Measurements from ENCODE around the gene OTOG. TPM values are rescaled to one million over a fixed set of nuclear protein-coding genes. Genes with fewer than 3 reads are reported as not detected.
"Not testable (repeated sequence)": the region's sequence is repeated elsewhere in the genome, so short reads cannot be mapped to it uniquely, and the experiment has no call there.

OTOG gene
- total and polyA plus RNA-seq, 3 experiments from 2014 or later: not detected

DNA sequence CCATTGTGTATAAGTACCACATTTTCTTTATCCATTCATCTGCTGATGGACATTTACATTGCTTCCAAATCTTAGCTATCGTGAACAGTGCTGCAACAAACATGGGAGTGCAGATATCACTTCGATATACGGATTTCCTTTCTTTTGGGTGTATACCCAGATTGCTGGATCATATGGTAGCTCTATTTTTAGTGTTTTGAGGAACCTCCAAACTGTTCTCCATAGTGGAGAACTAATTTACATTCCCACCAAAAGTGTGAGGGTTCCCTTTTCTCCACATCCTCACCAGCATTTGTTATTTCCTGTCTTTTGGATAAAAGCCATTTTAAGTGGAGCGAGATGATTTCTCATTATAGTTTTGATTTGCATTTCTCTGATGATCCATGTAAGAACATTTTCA is 75.7 kb downstream of the OTOG start:
- H3K4me1 ChIP-seq (ENCODE audit: insufficient read depth, low read length); H3K27me3 ChIP-seq (ENCODE audit: insufficient read depth, low read length, poor library complexity, severe bottlenecking); H3K27ac ChIP-seq (ENCODE audit: low read depth, low read length); DNase-seq; H3K9me3 ChIP-seq (ENCODE audit: low read length); CTCF ChIA-PET; H3K4me1 Mint-ChIP-seq; H3K4me3 ChIP-seq (ENCODE audit: low read length); H3K36me3 ChIP-seq (ENCODE audit: insufficient read depth, low read length); H3K27ac Mint-ChIP-seq; H3K4me3 Mint-ChIP-seq; H3K36me3 Mint-ChIP-seq; POLR2A ChIA-PET: not testable (repeated sequence)
- H3K9me3 Mint-ChIP-seq: peaks cover 4 to 23% (median 13%) of the 10 kb centered on the region in 5 donors
- peaks cover 17 to 67% of the 10 kb centered on the region in 2 donors for H3K27me3 Mint-ChIP-seq

DNA sequence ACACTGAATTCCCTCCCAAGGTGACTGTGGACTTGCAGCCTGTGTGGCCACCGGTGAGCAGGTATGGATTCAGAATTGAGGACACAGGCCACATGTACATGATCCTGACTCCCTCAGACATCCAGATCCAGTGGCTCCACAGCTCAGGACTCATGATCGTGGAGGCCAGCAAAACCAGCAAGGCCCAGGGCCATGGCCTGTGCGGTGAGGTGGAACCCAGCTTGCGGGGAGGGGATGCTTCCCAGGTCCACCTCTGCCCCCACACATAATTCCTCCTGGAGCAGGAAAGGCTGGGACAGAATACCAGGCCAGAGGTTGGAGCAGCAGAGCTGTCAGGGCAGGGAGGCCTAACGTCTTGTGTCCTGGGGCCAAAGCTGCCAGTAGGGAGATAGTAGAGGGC is 82.1 kb downstream of the OTOG start:
- no peaks in the 10 kb centered on the region for H3K4me1 ChIP-seq (ENCODE audit: insufficient read depth, low read length)
- peaks cover 11% of the 10 kb centered on the region for H3K27me3 ChIP-seq (ENCODE audit: insufficient read depth, low read length, poor library complexity, severe bottlenecking)
- no peaks in the 10 kb centered on the region for H3K36me3 Mint-ChIP-seq
- H3K27me3 Mint-ChIP-seq: peaks cover 18 to 61% of the 10 kb centered on the region in 2 donors
- ChIA-PET CTCF (no interaction called here), POLR2A (no interaction called here)
- H3K9me3 Mint-ChIP-seq: peaks cover 0 to 1% (median 0%) of the 10 kb centered on the region in 5 donors
- no peak overlapping the region for H3K4me3 ChIP-seq (ENCODE audit: low read length)
- no peak overlapping the region for H3K27ac ChIP-seq (ENCODE audit: low read depth, low read length)
- no peaks in the 10 kb centered on the region for H3K4me1 Mint-ChIP-seq
- H3K36me3 ChIP-seq (ENCODE audit: insufficient read depth, low read length): no peaks in the 10 kb centered on the region
- H3K9me3 ChIP-seq (ENCODE audit: low read length): no peaks in the 10 kb centered on the region
- DNase-seq: no peak
- no peak overlapping the region for H3K27ac Mint-ChIP-seq
- no peak overlapping the region for H3K4me3 Mint-ChIP-seq

DNA sequence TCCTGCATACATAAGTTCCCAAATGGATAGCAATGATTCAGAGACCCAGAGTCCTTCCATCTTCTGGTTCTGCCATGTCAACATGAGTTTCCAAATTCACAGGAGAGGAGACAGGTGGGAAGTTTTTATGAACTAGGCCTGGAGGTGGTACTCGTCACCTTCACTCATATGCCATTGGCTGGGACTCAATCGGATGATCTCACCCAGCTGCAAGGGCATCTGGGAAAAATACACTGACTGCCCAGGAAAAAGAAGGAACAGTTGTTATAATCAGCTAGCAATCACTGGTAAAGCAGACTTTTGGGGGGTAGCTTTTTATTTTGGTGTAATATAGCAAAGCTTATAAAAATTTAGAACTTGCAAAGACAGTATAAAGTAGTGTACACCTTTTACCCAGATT is 83.9 kb downstream of the OTOG start:
- Histone ChIP-seq H3K9me3 (ENCODE audit: low read length) (no peaks in the 10 kb centered on the region), H3K27ac (ENCODE audit: low read depth, low read length) (no peak overlapping the region), H3K4me3 (ENCODE audit: low read length) (no peak overlapping the region), H3K36me3 (ENCODE audit: insufficient read depth, low read length) (no peaks in the 10 kb centered on the region), H3K27me3 (ENCODE audit: insufficient read depth, low read length, poor library complexity, severe bottlenecking) (peaks cover 11% of the 10 kb centered on the region), H3K4me1 (ENCODE audit: insufficient read depth, low read length) (no peaks in the 10 kb centered on the region)
- no peaks in the 10 kb centered on the region for H3K36me3 Mint-ChIP-seq
- no peaks in the 10 kb centered on the region for H3K4me1 Mint-ChIP-seq
- DNase-seq: no peak
- no peak overlapping the region for H3K27ac Mint-ChIP-seq
- CTCF ChIA-PET: no interaction called here
- peaks cover 11 to 44% of the 10 kb centered on the region in 2 donors for H3K27me3 Mint-ChIP-seq
- POLR2A ChIA-PET: no interaction called here
- H3K4me3 Mint-ChIP-seq: no peak overlapping the region
- H3K9me3 Mint-ChIP-seq: no peaks in the 10 kb centered on the region

DNA sequence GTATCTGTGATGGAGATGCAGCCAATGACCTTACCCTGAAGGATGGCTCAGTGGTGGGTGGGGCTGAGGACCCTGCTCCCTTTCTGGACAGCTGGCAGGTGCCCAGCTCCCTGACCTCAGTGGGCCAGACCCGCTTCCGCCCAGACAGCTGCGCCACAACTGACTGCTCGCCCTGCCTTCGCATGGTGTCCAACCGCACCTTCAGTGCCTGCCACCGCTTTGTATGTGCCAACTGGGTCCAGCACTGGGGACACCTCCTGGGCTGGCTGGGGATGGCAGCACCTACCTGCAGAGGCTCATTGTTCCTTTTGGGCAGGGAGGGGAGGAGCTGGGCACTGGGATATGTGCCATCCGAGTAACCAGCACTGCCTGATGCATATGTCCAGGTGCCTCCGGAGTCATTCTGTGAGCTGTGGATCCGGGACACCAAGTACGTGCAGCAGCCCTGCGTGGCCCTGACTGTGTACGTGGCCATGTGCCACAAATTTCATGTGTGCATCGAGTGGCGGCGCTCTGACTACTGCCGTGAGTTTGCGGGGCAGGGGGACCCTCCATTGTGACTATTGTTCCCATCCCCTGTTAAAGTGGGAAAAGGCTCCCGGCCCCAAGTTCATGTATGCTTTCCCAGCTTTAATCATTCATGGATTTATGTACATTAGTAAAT is 84.8 kb downstream of the OTOG start:
- no peaks in the 10 kb centered on the region for H3K4me1 Mint-ChIP-seq
- no peaks in the 10 kb centered on the region for H3K36me3 Mint-ChIP-seq
- no peaks in the 10 kb centered on the region for H3K4me1 ChIP-seq (ENCODE audit: insufficient read depth, low read length)
- no peak overlapping the region for H3K27ac ChIP-seq (ENCODE audit: low read depth, low read length)
- no peaks in the 10 kb centered on the region for H3K9me3 ChIP-seq (ENCODE audit: low read length)
- no peaks in the 10 kb centered on the region for H3K36me3 ChIP-seq (ENCODE audit: insufficient read depth, low read length)
- ChIA-PET CTCF (no interaction called here), POLR2A (no interaction called here)
- H3K9me3 Mint-ChIP-seq: no peaks in the 10 kb centered on the region
- H3K4me3 ChIP-seq (ENCODE audit: low read length): no peak overlapping the region
- no peak overlapping the region for H3K4me3 Mint-ChIP-seq
- peaks cover 11 to 35% of the 10 kb centered on the region in 2 donors for H3K27me3 Mint-ChIP-seq
- DNase-seq: no peak
- H3K27me3 ChIP-seq (ENCODE audit: insufficient read depth, low read length, poor library complexity, severe bottlenecking): peaks cover 11% of the 10 kb centered on the region
- H3K27ac Mint-ChIP-seq: no peak overlapping the region

DNA sequence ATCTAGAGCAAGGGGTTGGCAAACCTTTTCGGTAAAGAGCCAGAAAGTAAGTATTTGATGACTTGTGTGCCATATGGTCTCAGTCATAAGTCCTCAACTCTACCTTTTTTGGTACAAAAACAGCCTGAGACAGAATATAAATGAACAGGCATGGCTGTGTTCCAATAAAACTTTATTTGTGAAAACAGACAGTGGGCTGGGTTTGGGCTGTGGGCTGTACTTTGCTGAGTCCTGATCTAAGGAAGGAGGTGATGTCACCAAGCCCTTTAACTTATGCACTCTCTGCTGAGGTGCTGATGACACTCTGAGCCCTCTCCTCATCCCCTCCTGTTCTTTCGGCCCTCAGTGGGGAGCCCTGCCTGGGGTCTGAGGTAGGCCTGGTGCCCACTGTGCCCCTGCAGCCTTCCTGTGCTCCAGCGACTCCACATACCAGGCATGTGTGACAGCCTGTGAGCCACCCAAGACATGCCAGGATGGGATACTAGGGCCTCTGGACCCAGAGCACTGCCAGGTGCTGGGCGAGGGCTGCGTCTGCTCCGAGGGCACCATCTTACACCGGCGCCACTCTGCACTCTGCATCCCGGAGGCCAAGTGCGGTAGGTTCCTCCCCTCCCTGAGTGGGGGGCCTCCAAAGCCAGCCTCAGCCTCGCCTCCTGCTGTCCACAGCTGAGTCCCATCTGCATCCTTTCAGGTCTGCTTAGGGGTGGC is 86.4 kb downstream of the OTOG start:
- Mint-ChIP-seq H3K9me3 (no peaks in the 10 kb centered on the region), H3K4me1 (no peaks in the 10 kb centered on the region), H3K27me3 (peaks cover 9 to 23% of the 10 kb centered on the region in 2 donors), H3K4me3 (no peak overlapping the region), H3K36me3 (no peaks in the 10 kb centered on the region), H3K27ac (no peak overlapping the region)
- DNase-seq: no peak
- H3K27ac ChIP-seq (ENCODE audit: low read depth, low read length): no peak overlapping the region
- H3K27me3 ChIP-seq (ENCODE audit: insufficient read depth, low read length, poor library complexity, severe bottlenecking): peaks cover 11% of the 10 kb centered on the region
- H3K4me3 ChIP-seq (ENCODE audit: low read length): no peak overlapping the region
- POLR2A ChIA-PET: no interaction called here
- CTCF ChIA-PET: no interaction called here
- no peaks in the 10 kb centered on the region for H3K9me3 ChIP-seq (ENCODE audit: low read length)
- H3K36me3 ChIP-seq (ENCODE audit: insufficient read depth, low read length): no peaks in the 10 kb centered on the region
- no peaks in the 10 kb centered on the region for H3K4me1 ChIP-seq (ENCODE audit: insufficient read depth, low read length)

DNA sequence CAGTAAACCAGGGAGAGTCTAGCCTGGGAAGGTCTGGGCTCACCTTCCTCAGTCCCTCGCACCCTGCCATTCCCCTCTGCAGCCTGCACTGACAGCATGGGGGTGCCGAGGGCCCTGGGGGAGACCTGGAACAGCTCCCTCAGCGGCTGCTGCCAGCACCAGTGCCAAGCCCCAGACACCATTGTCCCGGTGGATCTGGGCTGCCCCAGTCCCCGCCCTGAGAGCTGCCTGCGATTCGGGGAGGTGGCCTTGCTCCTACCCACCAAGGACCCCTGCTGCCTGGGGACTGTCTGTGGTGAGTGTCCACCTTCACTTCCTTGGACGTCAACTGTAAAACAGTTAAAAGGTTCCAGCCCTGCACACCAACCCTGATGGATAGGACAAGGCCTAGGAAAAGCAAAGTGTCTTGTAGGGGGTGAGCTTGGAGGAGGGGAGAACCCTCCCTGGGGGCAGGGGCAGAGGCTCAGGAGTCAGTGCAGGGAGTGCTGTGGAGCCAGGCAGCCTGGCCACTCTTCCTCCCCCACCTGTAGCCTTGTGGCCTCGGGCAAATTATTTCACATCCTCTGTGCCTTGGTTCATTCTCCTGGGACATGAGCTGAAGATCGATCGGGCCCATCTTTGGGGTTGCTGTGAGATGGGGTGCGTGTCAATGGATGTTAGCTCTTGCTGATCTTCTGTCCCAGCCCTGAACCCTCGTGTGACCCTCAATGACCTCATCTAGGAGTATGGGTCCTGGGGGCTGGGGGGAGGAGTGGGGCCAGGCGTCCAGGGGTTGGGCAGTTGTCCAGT is 87.1 kb downstream of the OTOG start:
- Mint-ChIP-seq H3K36me3 (no peaks in the 10 kb centered on the region), H3K4me1 (no peaks in the 10 kb centered on the region), H3K27ac (no peak overlapping the region), H3K4me3 (no peak overlapping the region), H3K27me3 (peaks cover 7 to 16% of the 10 kb centered on the region in 2 donors), H3K9me3 (no peaks in the 10 kb centered on the region)
- CTCF ChIA-PET: no interaction called here
- no peaks in the 10 kb centered on the region for H3K36me3 ChIP-seq (ENCODE audit: insufficient read depth, low read length)
- peaks cover 8% of the 10 kb centered on the region for H3K27me3 ChIP-seq (ENCODE audit: insufficient read depth, low read length, poor library complexity, severe bottlenecking)
- H3K4me1 ChIP-seq (ENCODE audit: insufficient read depth, low read length): no peaks in the 10 kb centered on the region
- no peak overlapping the region for H3K27ac ChIP-seq (ENCODE audit: low read depth, low read length)
- H3K4me3 ChIP-seq (ENCODE audit: low read length): no peak overlapping the region
- DNase-seq: no peak
- no peaks in the 10 kb centered on the region for H3K9me3 ChIP-seq (ENCODE audit: low read length)
- POLR2A ChIA-PET: no interaction called here

DNA sequence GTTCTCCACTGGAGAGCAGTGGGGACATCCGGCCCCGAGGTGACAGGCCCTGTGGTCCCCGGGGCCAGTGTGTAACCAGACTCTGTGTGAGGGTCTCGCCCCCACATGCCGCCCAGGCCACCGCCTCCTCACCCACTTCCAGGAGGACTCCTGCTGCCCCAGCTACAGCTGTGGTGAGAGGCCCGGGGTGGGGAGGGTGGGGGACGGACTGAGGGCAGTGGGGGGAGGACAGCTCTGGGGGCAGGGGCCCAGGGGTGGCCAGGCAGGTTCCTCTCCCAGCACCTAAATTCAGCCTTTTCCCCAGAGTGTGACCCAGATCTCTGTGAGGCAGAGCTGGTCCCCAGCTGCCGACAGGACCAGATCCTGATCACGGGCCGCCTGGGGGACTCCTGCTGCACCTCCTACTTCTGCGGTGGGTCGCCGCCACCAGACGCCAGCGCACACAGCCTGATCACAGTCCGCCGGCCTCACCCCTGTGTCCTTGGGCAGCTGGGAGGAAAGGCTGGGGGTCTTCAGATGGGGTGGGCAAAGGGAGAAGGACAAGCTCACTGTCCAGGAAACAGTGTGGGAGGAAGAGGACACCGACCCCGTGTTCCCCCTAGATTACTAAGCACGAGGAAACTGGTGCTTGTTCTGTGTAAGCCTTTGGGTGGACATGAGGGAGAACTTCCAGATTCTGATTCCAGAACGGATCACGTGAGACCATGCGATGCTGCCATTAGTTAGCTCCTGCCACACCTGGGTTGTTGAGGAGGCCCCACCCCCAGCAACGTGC is 87.9 kb downstream of the OTOG start:
- DNase-seq: no peak
- H3K9me3 ChIP-seq (ENCODE audit: low read length): no peaks in the 10 kb centered on the region
- no peak overlapping the region for H3K4me3 ChIP-seq (ENCODE audit: low read length)
- Mint-ChIP-seq H3K36me3 (no peaks in the 10 kb centered on the region), H3K27me3 (peaks cover 3 to 8% of the 10 kb centered on the region in 2 donors), H3K4me1 (no peaks in the 10 kb centered on the region), H3K27ac (no peak overlapping the region), H3K4me3 (no peak overlapping the region), H3K9me3 (no peaks in the 10 kb centered on the region)
- POLR2A ChIA-PET: no interaction called here
- H3K27me3 ChIP-seq (ENCODE audit: insufficient read depth, low read length, poor library complexity, severe bottlenecking): peaks cover under 1% of the 10 kb centered on the region
- CTCF ChIA-PET: no interaction called here
- H3K27ac ChIP-seq (ENCODE audit: low read depth, low read length): no peak overlapping the region
- H3K4me1 ChIP-seq (ENCODE audit: insufficient read depth, low read length): no peaks in the 10 kb centered on the region
- H3K36me3 ChIP-seq (ENCODE audit: insufficient read depth, low read length): no peaks in the 10 kb centered on the region

DNA sequence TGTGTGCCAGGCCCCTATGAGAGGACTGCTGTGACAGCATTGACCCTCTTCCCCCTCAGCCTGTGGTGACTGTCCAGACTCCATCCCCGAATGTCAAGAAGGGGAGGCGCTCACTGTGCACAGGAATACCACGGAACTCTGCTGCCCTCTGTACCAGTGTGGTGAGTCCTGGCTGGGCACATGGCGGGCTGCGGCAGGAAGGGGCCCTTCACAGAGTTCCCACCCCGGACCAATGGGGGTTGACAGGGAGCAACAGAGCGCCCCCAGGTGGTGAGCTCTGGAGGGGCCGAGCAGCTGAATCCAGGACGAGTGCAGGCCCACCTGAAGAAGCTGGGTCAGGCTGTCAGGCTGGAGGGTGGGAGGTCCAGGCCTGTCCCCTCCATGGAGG is 88.5 kb downstream of the OTOG start:
- H3K9me3 ChIP-seq (ENCODE audit: low read length): no peaks in the 10 kb centered on the region

More for the DNA sequence above, 88.5 kb downstream of the OTOG start:
- Histone ChIP-seq H3K4me1 (ENCODE audit: insufficient read depth, low read length) (no peaks in the 10 kb centered on the region), H3K27me3 (ENCODE audit: insufficient read depth, low read length, poor library complexity, severe bottlenecking) (no peaks in the 10 kb centered on the region), H3K36me3 (ENCODE audit: insufficient read depth, low read length) (no peaks in the 10 kb centered on the region), H3K27ac (ENCODE audit: low read depth, low read length) (no peak overlapping the region), H3K4me3 (ENCODE audit: low read length) (no peak overlapping the region)
- Mint-ChIP-seq H3K27me3 (peaks cover 2 to 5% of the 10 kb centered on the region in 2 donors), H3K9me3 (no peaks in the 10 kb centered on the region), H3K27ac (no peak overlapping the region), H3K36me3 (no peaks in the 10 kb centered on the region), H3K4me1 (no peaks in the 10 kb centered on the region), H3K4me3 (no peak overlapping the region)
- ChIA-PET CTCF (no interaction called here), POLR2A (no interaction called here)
- DNase-seq: no peak

Data from CD8-positive, alpha-beta memory T cell (primary cell).